CD14-positive monocyte (primary cell): ENCODE measurements around the gene TEKTIP1. TPM values are rescaled to one million over a fixed set of nuclear protein-coding genes. Genes with fewer than 3 reads are reported as not detected.

Experiments
- DNase-seq, 3 donors: peaks; one replicate each; pipeline ENCODE4 v3.0.0-alpha.2; 2011 to 2022
- H2AFZ ChIP-seq: 2 replicates; pipeline ENCODE4 v1.6.0; 2012; ENCODE audit warnings: mild to moderate bottlenecking, low read depth, low read length, inconsistent platforms; ENCODE audit not compliant: insufficient read depth, poor library complexity, severe bottlenecking
- H3K27ac ChIP-seq, 2 donors: 1 replicate in 1 of 2; 2 replicates in 1 of 2; pipeline ENCODE4 v1.5.1; 2012 to 2013; ENCODE audit warnings: low read length in 2 of 2, control low read depth in 1 of 2, inconsistent platforms in 1 of 2, low read depth in 1 of 2, mild to moderate bottlenecking in 1 of 2
- H3K27me3 ChIP-seq, 2 donors: one replicate each; pipeline versions ENCODE4 v1.6.0 to v1.6.1; 2011 to 2013; ENCODE audit warnings: low read length in 2 of 2; ENCODE audit not compliant: control insufficient read depth in 2 of 2, insufficient read depth in 2 of 2
- H3K36me3 ChIP-seq, 2 donors: replicated peaks in 1 of 2; 1 replicate in 1 of 2; 2 replicates in 1 of 2; pipeline versions ENCODE4 v1.5.1 to v1.6.1; 2012 to 2013; ENCODE audit warnings: low read length in 2 of 2, control low read depth in 1 of 2, inconsistent platforms in 1 of 2, mild to moderate bottlenecking in 1 of 2; ENCODE audit not compliant: insufficient read depth in 2 of 2, control insufficient read depth in 1 of 2
- H3K4me1 ChIP-seq, 2 donors: 1 replicate in 1 of 2; 2 replicates in 1 of 2; pipeline versions ENCODE4 v1.5.1 to v1.6.1; 2012 to 2013; ENCODE audit warnings: low read length in 2 of 2, control low read depth in 1 of 2, inconsistent platforms in 1 of 2, mild to moderate bottlenecking in 1 of 2, moderate library complexity in 1 of 2; ENCODE audit not compliant: insufficient read depth in 2 of 2, control insufficient read depth in 1 of 2
- H3K4me2 ChIP-seq: replicated peaks from 2 replicates; pipeline ENCODE3; 2012; ENCODE audit warnings: low read length, moderate library complexity, mild to moderate bottlenecking; ENCODE audit not compliant: poor library complexity, severe bottlenecking; ENCODE audit errors: extremely low read depth
- H3K4me3 ChIP-seq, 3 experiments: fragments of 200-600 bp in 1 of 3; sonication (generic) in 1 of 3; replicated peaks in 1 of 3; 1 replicate in 2 of 3; 2 replicates in 1 of 3; pipeline ENCODE4 v1.5.1; 2011 to 2013; ENCODE audit warnings: low read length in 3 of 3, mild to moderate bottlenecking in 3 of 3, control low read depth in 2 of 3, low read depth in 2 of 3, inconsistent platforms in 1 of 3, moderate library complexity in 1 of 3
- H3K79me2 ChIP-seq: 2 replicates; pipeline ENCODE4 v1.6.0; 2012; ENCODE audit warnings: mild to moderate bottlenecking, control low read depth, inconsistent platforms, low read length, moderate library complexity; ENCODE audit not compliant: insufficient read depth
- H3K9ac ChIP-seq: 2 replicates; pipeline ENCODE4 v1.6.0; 2017; ENCODE audit warnings: low read length, mild to moderate bottlenecking; ENCODE audit not compliant: insufficient read depth, poor library complexity, severe bottlenecking
- H3K9me3 ChIP-seq, 2 donors: replicated peaks in 1 of 2; 1 replicate in 1 of 2; 2 replicates in 1 of 2; pipeline versions ENCODE4 v1.5.1 to v1.6.1; 2012 to 2013; ENCODE audit warnings: low read length in 2 of 2, control low read depth in 1 of 2; ENCODE audit not compliant: control insufficient read depth in 1 of 2, insufficient read depth in 1 of 2
- H4K20me1 ChIP-seq: 2 replicates; pipeline ENCODE4 v1.6.0; 2012; ENCODE audit warnings: mild to moderate bottlenecking, low read length, control low read depth, moderate library complexity; ENCODE audit not compliant: insufficient read depth
- H3K27ac Mint-ChIP-seq, 7 donors: one replicate each; pipeline ENCODE4 v1.8.0; 2020; ENCODE audit warnings: mild to moderate bottlenecking in 7 of 7, mixed read lengths in 7 of 7, moderate library complexity in 6 of 7, inconsistent platforms in 2 of 7
- H3K27me3 Mint-ChIP-seq, 3 donors: one replicate each; pipeline ENCODE4 v1.8.0; 2021 to 2022; ENCODE audit warnings: low read depth in 3 of 3, mild to moderate bottlenecking in 3 of 3, mixed read lengths in 3 of 3, moderate library complexity in 3 of 3, inconsistent platforms in 1 of 3
- H3K36me3 Mint-ChIP-seq, 2 donors: one replicate each; pipeline ENCODE4 v1.8.0; 2020; ENCODE audit warnings: mixed read lengths in 2 of 2, inconsistent platforms in 1 of 2, mild to moderate bottlenecking in 1 of 2
- H3K4me1 Mint-ChIP-seq: one replicate; pipeline ENCODE4 v1.8.0; 2020; ENCODE audit warnings: mild to moderate bottlenecking, mixed read lengths
- H3K4me3 Mint-ChIP-seq, 2 donors: one replicate each; pipeline ENCODE4 v1.8.0; 2020; ENCODE audit warnings: mild to moderate bottlenecking in 2 of 2, mixed read lengths in 2 of 2, moderate library complexity in 1 of 2
- H3K9me3 Mint-ChIP-seq, 7 donors: one replicate each; pipeline ENCODE4 v1.8.0; 2020 to 2022; ENCODE audit warnings: mixed read lengths in 7 of 7, mild to moderate bottlenecking in 6 of 7, moderate library complexity in 6 of 7, inconsistent platforms in 2 of 7
- WGBS: methylation state at CpG from one replicate; pipeline ENCODE4 v1.1.5; 2013; ENCODE audit warnings: missing lambda C conversion rate; ENCODE audit not compliant: insufficient coverage; 5-methylcytosine and 5-hydroxymethylcytosine counted together
- intact Hi-C, 2 donors: fragments of 100-400 bp; cut with micrococcal nuclease; formaldehyde crosslinking; loops; one replicate each; pipeline versions ENCODE4 v1.15.0 to v1.15.1; 2023
- polyA plus RNA-seq, 3 donors: library from polyadenylated mRNA; depleted of rRNA in 1 of 3; unstranded in 2 of 3; stranded (reverse) in 1 of 3; fragments of 300-500 nt in 2 of 3; fragments of >200 nt in 1 of 3; fragmentation: Illumina TruSeq in 2 of 3; gene quantifications; 1 replicate in 2 of 3; 2 replicates in 1 of 3; pipeline ENCODE4 v1.2.3, GENCODE V29; 2012 to 2021
- TF ChIP-seq, protein P1 (sequence below): fragments of 200-600 bp; IDR thresholded peaks from one replicate; pipeline ENCODE4 v1.8.0; 2022; ENCODE audit warnings: antibody characterized with exemption, mild to moderate bottlenecking

Gene TEKTIP1
- polyA plus RNA-seq, 3 donors = 1.8 TPM; not detected in 2

- no peak overlapping the region for H3K9ac ChIP-seq
- WGBS = 98% methylated on average over 6 of the region's 12 CpGs
- H3K4me2 ChIP-seq = no peak overlapping the region
- peaks cover 0 to 1% (median 0%) of the 10 kb centered on the region in 7 donors for H3K9me3 Mint-ChIP-seq
- H3K4me1 ChIP-seq = peaks cover 0 to 5% of the 10 kb centered on the region in 2 donors
- H3K36me3 Mint-ChIP-seq = peaks cover 35 to 53% of the 10 kb centered on the region in 2 donors
- peaks cover 10% of the 10 kb centered on the region for H3K4me1 Mint-ChIP-seq
- H4K20me1 ChIP-seq = peaks cover 38% of the 10 kb centered on the region
- H3K79me2 ChIP-seq = no peaks in the 10 kb centered on the region
- no peak overlapping the region for H3K27ac ChIP-seq
- intact Hi-C loops = no loop called here
- H3K27me3 Mint-ChIP-seq = no peaks in the 10 kb centered on the region
- H2AFZ ChIP-seq = no peak overlapping the region
- no peaks in the 10 kb centered on the region for H3K27me3 ChIP-seq
- DNase-seq = no peak
- H3K27ac Mint-ChIP-seq = peak overlapping the region in 1 of 7 donors; percentile 15
- H3K36me3 ChIP-seq = peaks cover 53 to 77% of the 10 kb centered on the region in 2 donors
- H3K4me3 Mint-ChIP-seq = no peak overlapping the region
- TF ChIP-seq, protein P1, sequence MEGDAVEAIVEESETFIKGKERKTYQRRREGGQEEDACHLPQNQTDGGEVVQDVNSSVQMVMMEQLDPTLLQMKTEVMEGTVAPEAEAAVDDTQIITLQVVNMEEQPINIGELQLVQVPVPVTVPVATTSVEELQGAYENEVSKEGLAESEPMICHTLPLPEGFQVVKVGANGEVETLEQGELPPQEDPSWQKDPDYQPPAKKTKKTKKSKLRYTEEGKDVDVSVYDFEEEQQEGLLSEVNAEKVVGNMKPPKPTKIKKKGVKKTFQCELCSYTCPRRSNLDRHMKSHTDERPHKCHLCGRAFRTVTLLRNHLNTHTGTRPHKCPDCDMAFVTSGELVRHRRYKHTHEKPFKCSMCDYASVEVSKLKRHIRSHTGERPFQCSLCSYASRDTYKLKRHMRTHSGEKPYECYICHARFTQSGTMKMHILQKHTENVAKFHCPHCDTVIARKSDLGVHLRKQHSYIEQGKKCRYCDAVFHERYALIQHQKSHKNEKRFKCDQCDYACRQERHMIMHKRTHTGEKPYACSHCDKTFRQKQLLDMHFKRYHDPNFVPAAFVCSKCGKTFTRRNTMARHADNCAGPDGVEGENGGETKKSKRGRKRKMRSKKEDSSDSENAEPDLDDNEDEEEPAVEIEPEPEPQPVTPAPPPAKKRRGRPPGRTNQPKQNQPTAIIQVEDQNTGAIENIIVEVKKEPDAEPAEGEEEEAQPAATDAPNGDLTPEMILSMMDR = no peak
- no peaks in the 10 kb centered on the region for H3K9me3 ChIP-seq
- H3K4me3 ChIP-seq = no peak overlapping the region
Measured at GRCh38 chr19:3533563-3534216, 5.3 kb upstream of the TEKTIP1 start.

- Mint-ChIP-seq H3K4me3 (no peak overlapping the region), H3K36me3 (peaks cover 35 to 57% of the 10 kb centered on the region in 2 donors), H3K4me1 (peaks cover 10% of the 10 kb centered on the region), H3K27ac (peak overlapping the region in 4 of 7 donors; percentile 38 to 69 (median 62)), H3K9me3 (peaks cover 0 to 3% (median under 1%) of the 10 kb centered on the region in 7 donors), H3K27me3 (no peaks in the 10 kb centered on the region)
- no peak overlapping the region for H3K9ac ChIP-seq
- H3K36me3 ChIP-seq = peaks cover 53 to 76% of the 10 kb centered on the region in 2 donors
- no peak overlapping the region for H3K4me2 ChIP-seq
- no peak overlapping the region for H3K4me3 ChIP-seq
- intact Hi-C loops = no loop called here
- no peaks in the 10 kb centered on the region for H3K79me2 ChIP-seq
- no peaks in the 10 kb centered on the region for H3K27me3 ChIP-seq
- H3K27ac ChIP-seq = no peak overlapping the region
- TF ChIP-seq, protein P1 = no peak
- DNase-seq = no peak
- peaks cover 0 to 5% of the 10 kb centered on the region in 2 donors for H3K4me1 ChIP-seq
- H3K9me3 ChIP-seq = no peaks in the 10 kb centered on the region
- 97% methylated on average over 38 of the region's 38 CpGs for WGBS
- H4K20me1 ChIP-seq = peaks cover 46% of the 10 kb centered on the region
- no peak overlapping the region for H2AFZ ChIP-seq
Measured at GRCh38 chr19:3534375-3535234, 4.4 kb upstream of the TEKTIP1 start.
